Glomerular visceral epithelial cell (primary cell): ENCODE results near the gene GRAPL.
"Not testable (repeated sequence)": the region's sequence is repeated elsewhere in the genome, so short reads cannot be mapped to it uniquely, and the experiment has no call there.

Experiments
- DNase-seq: peaks from one replicate; pipeline ENCODE4 v3.0.0-alpha.2; 2016; ENCODE audit errors: extremely low spot score

GRAPL gene

DNA sequence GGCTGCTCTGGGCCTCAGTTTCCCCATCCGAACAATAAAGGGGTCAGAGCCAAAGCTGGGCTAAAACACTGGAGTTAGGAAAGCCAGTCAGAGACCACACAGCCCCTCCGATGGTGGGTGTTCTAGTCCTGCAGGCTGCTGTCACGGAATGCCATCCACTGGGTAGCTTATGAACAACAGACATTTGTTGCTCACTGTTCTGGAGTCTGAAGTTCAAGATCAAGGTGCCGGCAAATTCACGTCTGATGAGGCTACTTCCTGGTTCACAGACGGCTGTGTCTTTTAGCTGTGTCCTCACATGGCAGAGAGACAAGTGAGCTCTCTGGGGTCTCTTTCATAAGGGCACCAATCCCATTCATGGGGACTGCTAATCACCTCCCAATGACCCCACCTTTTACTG is 9.2 kb downstream of the GRAPL start:
- not testable (repeated sequence) for DNase-seq

GRCh38 chr17:19137959-19138358 is 10.6 kb downstream of the GRAPL start:
- not testable (repeated sequence) for DNase-seq

DNA sequence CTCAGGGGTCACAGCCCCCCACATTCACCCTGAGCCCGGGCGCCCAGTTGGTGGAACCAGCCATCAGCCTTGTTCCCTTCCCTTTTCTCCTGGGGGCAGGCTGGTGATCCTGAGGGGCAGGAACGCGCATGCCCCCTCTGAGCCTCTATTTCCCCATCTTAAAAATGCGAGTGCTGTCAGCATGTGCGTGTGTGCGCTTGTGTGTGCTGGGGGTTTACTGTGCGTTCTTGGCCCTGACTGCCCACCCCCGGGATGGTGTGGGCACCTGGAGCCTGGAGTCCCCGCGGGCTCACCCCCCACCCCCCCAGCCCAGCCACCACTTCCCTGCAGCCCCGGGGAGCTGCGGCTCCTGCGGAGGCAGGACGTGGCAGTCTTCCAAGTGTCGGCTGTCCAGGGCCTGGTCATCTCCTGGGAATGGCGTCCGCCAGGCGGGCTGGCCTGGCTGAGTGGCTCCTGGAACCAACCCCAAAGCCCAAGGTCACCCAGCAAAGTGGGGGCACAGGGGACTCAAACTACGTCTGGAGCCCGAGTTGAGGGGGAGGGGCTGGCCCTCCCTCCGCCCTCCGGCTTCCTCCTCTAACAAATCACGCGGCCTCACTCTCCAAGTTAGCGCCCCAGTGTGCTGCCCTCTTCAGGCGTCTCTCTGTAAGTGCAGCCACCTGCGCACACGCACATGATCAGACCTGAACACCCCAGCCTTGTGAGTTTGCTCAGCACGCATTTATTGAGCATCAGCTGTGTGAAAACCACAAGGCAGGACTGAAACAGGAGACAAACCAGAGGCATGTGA is 14.2 kb downstream of the GRAPL start:
- not testable (repeated sequence) for DNase-seq

DNA sequence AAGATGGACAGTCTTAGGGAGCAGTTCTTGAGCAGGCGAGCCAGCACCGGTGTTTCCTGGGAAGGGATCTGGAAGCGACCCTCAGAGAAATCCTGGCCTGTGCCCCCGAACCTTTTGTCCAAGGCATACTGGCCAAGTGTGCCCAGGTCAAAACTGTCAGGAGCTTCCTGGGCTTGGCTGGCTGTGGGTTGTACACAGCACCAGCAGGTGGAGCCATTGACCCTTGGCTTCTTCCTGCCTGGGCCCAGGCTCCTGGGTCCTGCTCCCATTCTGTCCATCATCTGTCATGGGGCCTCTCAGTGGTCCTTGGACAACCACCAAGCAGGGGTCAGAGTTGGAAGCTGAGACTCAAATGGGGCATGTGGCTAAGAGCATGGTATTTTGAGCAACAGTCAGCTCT is 15.0 kb downstream of the GRAPL start:
- DNase-seq, result not testable (repeated sequence)

- DNase-seq, result not testable (repeated sequence)
Observed at GRCh38 chr17:19143097-19143777, 15.8 kb downstream of the GRAPL start.

GRCh38 chr17:19144373-19144772 is 17.0 kb downstream of the GRAPL start:
- DNase-seq, result not testable (repeated sequence)

DNA sequence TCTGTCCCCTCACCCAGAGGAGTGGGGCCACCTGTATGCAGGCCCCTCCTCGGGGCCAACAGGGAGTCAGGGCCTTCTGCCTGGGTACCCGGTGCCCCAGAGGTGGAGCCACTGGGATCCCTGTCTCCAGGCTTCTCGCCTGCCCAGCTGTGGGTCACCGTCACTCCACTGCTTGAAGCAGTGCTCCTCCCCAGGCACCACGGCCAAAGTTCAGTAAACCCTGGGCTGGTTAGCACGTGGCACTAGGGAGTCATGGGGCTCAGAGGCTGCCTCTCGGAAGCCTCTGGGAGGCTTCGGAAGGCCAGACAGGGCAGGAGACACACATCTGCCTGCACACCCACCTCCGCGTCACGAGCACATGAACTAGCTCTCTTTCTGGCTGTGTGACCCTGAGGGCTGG is 18.1 kb downstream of the GRAPL start:
- not testable (repeated sequence) for DNase-seq

- not testable (repeated sequence) for DNase-seq
Observed at GRCh38 chr17:19150678-19151615, 23.6 kb downstream of the GRAPL start.

GRCh38 chr17:19157628-19158027 is 30.2 kb downstream of the GRAPL start:
- not testable (repeated sequence) for DNase-seq

- not testable (repeated sequence) for DNase-seq
Observed at GRCh38 chr17:19158478-19158877, 31.1 kb downstream of the GRAPL start.

GRCh38 chr17:19158938-19159337 is 31.5 kb downstream of the GRAPL start:
- not testable (repeated sequence) for DNase-seq

GRCh38 chr17:19161308-19162107 is 34.1 kb downstream of the GRAPL start:
- DNase-seq, result not testable (repeated sequence)

DNA sequence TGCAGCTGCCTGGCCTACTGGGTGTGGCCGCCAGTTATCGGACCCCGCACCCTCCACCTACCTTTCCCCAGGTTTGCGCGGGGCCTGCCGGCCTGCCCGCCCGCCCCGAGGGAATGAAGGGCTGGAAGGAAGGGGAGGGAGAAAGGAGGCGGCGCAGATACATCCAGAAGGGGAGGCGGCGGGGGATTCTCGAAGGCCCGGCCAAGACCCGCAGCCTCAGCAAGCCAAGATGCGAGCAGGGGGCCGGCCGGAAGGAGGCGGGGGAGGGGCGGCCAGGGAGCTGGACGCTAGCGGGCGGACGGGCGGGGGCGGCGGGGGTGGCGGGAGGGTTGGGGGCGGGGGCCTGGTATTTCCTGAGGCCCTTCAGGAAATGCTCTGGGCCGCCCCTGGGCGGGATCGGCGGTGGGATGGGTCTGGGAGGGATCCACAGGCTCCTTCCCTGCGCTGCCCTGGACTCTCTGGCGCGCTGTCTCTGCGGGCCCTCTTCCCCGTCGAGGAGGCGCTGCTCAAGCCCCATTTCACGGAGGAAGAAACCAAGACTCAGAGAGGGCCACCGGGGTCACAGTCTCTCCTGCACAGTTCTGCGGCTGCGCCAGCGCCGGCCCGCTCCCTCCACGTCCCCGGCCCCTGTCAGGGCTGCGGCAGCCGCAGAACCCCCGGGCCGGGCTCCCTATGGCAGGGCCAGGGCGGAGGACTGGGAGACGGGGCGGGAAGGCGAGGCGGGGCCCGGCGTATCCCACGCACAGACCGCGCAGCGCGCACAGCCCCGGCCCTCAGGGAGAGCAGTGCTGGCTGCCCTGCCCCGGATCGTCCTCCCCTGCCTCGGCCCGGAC is 35.2 kb downstream of the GRAPL start:
- not testable (repeated sequence) for DNase-seq

- not testable (repeated sequence) for DNase-seq
Observed at GRCh38 chr17:19174422-19174821, 47.0 kb downstream of the GRAPL start.

DNA sequence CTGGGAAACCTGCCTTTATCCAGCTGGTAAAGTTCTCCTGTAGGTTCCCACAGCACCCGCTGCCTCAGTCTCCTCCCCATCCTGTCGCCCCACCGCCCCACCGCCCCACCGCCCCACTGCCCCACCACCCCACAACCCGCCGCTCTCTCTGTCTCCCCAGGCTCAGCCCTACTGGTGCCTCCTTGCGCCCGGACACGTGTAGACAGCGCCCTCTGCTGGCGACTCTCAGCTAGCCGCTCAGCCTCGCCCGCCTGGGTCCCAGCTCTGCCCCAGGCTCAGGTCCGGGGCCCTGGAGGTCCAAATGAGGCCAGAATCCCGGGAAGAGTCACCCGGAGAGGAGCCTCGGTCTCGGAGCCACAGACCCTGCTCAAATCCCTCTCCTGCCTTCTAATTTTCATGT is 48.0 kb downstream of the GRAPL start:
- DNase-seq, result not testable (repeated sequence)

- not testable (repeated sequence) for DNase-seq
Observed at GRCh38 chr17:19181040-19181875, 53.9 kb downstream of the GRAPL start.

- not testable (repeated sequence) for DNase-seq
Observed at GRCh38 chr17:19187883-19188869, 60.8 kb downstream of the GRAPL start.
